Measurements from ENCODE around the gene ENGASE.
A peak's percentile ranks its signal among the peaks of the same experiment; 100 is the strongest.
"Not testable (repeated sequence)": the region's sequence is repeated elsewhere in the genome, so short reads cannot be mapped to it uniquely, and the experiment has no call there.

The ENGASE gene, protein sequence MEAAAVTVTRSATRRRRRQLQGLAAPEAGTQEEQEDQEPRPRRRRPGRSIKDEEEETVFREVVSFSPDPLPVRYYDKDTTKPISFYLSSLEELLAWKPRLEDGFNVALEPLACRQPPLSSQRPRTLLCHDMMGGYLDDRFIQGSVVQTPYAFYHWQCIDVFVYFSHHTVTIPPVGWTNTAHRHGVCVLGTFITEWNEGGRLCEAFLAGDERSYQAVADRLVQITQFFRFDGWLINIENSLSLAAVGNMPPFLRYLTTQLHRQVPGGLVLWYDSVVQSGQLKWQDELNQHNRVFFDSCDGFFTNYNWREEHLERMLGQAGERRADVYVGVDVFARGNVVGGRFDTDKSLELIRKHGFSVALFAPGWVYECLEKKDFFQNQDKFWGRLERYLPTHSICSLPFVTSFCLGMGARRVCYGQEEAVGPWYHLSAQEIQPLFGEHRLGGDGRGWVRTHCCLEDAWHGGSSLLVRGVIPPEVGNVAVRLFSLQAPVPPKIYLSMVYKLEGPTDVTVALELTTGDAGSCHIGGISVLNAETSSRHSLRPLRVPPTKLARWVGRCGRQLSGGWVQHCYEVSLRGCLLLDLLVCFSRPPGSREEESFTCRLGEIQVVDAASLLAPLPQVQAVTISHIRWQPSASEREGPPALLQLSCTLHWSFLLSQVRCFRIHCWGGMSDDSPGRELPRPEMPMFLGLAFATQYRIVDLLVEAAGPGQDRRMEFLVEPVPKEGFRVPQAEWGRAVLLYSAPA

GRCh38 chr17:79074649-79075445, at the start of gene ENGASE:
TSS of gene ENGASE (plus strand) at chr17:79074824. CDS start at chr17:79074945, 121 bp downstream.
- peak; percentile 97 for DNase-seq (ENCODE audit: low spot score)

DNA sequence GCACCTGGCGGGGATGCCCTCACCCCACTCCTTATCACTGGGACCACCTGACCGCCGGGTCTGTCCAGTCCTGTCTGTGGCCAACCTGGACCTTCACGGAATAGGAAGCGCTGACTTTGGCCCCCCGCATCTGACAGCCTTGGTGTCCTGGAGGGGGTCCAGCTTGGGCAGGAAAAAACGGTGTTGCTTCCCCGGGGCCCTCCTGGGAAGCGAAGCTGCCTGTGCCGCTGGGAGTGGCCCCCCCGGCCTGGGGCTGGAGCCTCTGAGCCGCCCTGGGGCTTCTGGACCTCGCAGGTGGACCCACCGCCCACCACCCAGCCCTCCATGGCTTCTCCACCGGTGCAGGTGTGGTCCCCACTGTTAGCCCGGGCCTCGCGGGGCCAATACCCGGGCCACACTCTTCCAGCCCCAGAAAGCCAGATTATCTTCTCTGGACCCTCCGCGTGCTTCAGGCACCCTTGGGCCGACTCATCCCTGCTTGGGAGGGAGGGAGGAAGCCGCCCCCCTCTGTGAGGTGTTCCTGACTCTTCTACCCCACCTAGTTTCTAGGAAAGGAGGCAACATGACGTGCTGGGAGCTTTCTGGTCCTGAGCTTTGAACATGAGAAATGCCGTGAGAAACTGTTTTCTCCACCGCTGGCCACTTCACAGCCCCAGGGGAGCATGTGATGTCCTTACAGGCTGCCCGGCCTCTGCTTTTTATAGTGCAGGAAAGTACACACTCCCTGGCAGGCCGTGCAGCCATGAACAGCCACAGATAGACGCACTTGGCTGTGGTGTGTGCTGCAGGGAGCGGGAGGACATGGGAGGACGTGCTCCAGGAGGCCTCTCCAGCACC, 49.5 kb upstream of the ENGASE start:
- DNase-seq (ENCODE audit: low spot score): no peak

DNA sequence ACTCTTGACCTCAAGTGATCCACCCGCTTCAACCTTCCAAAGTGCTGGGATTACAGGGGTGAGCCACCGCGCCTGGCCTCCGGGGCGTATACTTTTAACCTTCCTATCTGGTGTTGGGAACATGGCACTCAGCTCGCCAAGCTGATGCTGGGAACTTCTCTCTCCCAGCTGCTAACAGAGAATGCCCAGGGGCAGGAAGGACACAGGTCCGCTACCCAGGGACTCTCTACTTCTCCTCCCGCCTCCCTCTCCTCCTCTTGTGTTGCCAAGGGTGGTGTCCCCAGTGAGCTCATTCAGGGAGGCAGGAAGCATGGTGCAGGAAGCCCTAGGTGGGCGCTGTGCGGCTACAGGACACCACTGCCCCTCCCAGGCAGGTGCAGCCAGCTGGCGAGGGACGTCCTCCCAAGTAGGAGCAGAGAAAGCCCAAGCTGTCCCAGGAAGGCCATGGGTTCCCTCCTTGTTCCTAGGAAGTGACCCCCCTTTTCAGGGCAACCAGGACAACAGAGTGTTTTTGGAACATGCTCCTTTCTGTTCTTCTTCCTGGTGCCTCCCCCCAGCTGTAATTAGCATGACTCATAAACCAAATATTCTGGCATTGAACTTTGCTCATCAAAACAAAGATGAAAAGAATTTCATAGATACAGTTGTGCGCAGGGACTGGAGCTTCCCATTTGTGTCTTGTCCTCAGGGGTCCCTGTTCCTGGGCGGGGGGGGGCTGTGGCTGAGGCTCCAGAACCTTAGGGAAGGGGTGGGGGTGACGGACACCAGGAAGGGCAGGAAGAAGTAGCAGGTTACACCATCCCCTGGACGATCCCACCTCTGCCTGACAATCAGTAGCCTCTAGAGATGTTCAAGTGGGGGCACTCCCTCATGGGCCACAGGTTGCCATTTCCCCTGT, 48.0 kb upstream of the ENGASE start:
- no peak for DNase-seq (ENCODE audit: low spot score)

DNA sequence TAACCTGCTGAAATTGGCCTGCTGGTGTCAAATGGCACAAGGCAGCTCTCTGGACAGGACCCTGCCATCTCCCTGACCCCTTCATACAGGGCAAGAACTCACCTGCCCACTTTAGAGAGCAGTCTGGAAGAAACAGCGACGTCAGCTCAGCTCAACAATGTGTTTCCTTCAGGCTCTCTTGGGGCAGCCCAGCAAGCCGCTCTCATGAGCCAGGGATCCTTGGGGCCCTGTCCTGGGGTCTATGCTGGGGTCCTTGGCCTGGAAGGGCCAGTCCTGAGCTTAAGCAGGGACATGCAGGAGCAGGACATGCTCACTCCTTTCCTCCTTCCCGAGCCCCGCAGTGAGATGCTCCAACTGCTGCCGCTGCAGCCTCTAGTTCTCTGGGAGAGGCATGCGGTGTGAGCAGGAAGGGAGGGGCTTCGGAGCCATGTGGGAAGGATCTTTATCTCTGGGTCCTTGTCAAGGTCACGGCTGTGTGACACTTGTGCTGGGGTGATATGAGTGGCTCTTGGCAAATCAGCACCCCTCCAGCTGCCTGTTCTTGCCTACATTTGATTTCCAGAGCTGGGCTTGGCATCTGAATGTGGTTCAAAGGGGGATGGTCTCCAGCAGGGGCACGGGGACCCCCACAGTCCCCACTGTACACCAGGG, 47.2 kb upstream of the ENGASE start:
- no peak for DNase-seq (ENCODE audit: low spot score)

DNA sequence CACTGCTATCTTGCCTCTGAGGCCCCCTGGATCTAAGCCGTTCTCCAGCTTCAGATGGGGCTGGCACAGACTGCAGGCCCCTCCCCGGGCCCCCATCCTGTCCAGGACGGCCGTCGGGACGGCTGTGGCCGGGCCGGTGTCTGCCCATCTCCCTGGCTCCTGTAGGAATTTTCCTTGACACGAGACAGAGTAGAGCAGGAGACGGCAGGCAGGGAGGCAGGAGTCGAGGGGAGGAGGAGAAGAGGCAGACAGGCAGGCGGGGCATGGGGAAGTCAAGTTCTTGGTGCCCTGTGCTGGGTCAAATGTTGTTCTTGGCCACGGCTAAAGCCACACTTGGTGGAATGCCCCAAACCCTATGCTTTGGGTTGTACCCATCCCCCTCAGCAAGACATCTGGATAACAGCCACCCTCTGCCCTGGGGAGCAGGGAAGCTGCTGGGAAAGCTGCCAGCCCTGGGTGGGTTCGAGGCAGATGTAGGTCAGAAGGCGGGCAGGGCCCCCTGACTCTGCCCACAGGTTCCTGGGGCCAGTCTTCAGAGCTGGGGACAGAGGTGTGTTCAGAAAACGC, 46.6 kb upstream of the ENGASE start:
- no peak for DNase-seq (ENCODE audit: low spot score)

DNA sequence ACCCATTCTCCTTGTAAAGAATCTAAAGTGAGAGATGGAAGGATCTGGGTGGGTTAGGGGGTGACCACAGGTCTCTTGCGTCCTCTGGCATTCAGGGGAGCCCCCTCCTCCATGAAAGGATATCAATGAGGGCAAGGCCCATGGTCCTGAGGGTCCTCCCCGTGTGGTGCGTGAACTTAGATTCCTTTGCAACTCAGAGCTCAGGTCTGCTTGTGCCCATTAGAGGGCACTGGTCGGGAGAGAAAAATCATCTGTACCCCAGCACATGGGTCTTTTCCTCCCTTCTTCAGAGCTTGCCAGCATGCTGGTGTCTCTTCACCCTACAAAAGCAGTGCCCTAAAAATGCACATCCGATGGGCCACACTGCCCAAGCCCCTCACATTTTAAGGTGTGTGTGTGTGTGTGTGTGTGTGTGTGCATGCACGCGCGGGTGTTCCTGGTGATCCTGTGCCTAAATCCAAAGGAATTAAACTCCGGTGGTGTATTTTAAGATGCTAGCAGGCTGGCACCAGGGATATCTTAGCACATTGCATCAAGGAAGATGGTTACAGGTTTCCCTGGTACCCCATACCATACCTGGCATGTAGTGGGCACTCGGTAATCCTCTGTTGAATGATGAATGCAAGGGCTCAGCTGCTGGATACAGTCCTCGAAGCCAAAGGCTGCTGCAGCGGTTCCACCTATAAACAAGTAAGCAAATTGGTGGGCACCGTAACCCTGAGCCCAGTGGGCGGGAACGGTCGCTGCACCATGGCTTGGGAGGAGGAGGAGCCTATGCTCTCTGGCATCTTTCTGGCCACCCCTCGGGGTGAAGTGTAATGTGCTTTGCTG, 45.9 kb upstream of the ENGASE start:
- no peak for DNase-seq (ENCODE audit: low spot score)

DNA sequence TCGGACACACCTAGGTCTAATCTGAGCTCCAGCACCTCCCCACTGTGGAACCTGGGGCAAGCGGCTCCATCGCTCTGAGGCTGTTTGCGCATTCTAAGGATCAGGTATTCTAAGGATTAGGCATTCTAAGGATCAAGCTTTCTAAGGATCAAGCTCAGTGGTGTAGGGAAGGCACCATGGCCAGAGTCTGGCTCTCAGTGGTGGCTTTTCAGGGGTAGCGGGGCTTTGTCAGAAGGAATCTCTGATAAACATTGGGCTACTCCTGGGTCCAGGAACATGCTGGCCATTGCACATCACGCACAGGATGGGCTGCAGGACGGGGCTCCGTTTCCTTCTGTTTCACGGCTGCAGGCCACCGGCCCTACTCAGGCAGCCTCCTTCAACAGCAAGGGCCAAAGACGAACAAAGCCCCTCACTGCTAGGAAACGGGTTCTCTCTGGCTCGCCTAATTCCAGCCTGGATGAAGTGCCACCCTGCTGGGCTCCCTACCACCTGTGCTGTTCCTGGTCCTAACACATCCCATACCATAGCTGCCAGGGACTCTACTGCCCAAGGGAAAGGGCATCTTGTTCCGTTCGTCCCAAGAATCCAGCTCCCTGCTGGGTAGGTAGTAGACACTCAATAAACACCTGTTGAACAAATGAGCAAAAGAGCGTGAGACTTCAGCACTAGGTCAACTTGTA, 45.2 kb upstream of the ENGASE start:
- no peak for DNase-seq (ENCODE audit: low spot score)

GRCh38 chr17:79030636-79031035, 44.0 kb upstream of the ENGASE start:
- DNase-seq (ENCODE audit: low spot score): not testable (repeated sequence)

DNA sequence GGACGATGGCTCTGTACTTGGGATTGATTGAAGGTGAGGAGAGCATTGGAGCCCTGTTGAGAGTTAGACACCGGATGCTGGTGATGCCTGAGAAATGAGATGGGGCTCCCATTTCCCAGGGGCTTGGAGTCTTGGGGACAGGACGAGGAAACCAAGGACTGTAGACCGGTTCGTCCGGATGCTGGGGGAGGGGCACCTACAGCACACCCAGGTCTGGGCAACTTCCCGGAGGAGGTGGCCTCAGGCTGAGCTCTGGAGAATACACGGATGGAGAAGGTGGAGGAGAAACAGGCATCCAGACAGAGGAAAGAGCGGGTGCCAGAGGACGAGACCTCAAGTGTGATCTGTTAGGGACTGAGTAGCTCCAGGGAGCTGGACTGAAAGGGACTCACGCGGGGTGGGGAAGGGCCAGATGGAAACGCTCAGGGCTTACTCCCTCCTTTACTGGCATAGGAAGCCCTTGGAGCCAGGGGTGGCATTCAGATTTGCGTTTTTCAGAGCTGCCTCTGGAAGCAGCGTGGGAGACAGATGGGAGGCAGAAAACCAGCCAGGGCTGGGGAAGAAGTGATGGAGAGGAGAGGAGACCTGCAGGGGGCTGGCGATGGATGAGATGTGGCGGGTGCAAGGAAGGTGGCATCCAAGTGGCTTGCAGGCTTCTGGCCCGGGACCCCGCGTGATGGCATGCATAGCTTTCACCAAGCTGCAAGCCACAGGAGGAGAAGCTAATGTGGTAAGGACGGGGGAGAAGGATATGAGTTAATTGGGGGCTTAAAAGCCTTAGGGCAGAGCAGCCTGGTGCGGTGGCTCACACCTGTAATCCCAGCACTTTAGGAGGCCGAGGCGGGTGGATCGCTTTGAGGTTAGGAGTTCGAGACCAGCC, 42.4 kb upstream of the ENGASE start:
- no peak for DNase-seq (ENCODE audit: low spot score)

- no peak for DNase-seq (ENCODE audit: low spot score)
Measured at GRCh38 chr17:79033046-79033616, 41.5 kb upstream of the ENGASE start.

GRCh38 chr17:79033741-79034501, 40.7 kb upstream of the ENGASE start:
- no peak for DNase-seq (ENCODE audit: low spot score)

- DNase-seq (ENCODE audit: low spot score): no peak
Measured at GRCh38 chr17:79034931-79035485, 39.6 kb upstream of the ENGASE start.

DNA sequence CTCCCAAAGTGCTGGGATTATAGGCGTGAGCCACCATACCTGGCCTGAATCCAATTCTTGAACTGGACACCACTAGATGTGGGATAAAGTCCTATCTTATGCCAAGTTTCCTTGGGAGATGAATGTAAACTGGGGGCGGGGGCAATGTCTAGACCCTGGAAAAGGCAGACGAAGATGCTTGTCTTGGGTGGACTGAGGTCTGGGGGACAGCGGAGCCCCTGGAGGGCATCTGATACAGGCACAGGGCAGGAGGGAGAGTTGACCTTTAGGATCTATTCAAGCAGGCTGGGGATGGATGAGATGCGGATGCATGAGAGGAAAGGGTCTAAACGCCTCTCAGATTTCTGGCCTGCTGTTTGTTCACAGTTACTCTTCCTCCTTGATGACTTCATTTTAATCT, 38.9 kb upstream of the ENGASE start:
- DNase-seq (ENCODE audit: low spot score): no peak

- no peak for DNase-seq (ENCODE audit: low spot score)
Measured at GRCh38 chr17:79036181-79036580, 38.4 kb upstream of the ENGASE start.

DNA sequence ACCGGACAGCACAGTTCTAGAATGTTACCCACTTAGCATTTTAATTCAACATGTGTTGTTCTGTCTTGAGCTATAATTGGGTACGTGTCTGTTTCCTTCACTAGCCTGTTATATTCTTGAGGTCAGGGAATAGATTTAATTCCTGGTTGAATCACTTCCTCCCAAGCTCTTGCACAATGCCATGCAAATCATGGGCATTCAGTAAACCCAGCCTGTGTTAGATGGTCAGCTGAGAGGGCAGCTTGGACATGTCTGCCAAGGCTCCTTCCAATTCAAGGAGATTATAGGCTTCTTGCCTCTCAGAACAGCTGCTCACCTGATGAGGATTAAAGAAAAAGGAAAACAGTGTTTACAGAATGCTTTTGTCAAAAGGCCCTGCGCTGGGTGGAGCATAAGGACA, 38.0 kb upstream of the ENGASE start:
- no peak for DNase-seq (ENCODE audit: low spot score)
